Mammary epithelial cell (primary cell): Measurements from ENCODE around the gene USP54.

Experiments used
- CTCF ChIP-seq, 2 donors: IDR thresholded peaks in 1 of 2; conservative IDR thresholded peaks in 1 of 2; 2 replicates each; pipeline ENCODE4 v1.5.1; 2011 to 2012; ENCODE audit warnings: inconsistent platforms in 2 of 2, low read length in 2 of 2, mild to moderate bottlenecking in 2 of 2, control low read depth in 1 of 2, low read depth in 1 of 2; ENCODE audit not compliant: insufficient read depth in 1 of 2; ENCODE audit errors: extremely low read depth in 1 of 2
- EZH2 ChIP-seq: IDR thresholded peaks from 2 replicates; pipeline ENCODE4 v1.6.1; 2012; ENCODE audit warnings: low read length, inconsistent platforms, borderline replicate concordance

DNA sequence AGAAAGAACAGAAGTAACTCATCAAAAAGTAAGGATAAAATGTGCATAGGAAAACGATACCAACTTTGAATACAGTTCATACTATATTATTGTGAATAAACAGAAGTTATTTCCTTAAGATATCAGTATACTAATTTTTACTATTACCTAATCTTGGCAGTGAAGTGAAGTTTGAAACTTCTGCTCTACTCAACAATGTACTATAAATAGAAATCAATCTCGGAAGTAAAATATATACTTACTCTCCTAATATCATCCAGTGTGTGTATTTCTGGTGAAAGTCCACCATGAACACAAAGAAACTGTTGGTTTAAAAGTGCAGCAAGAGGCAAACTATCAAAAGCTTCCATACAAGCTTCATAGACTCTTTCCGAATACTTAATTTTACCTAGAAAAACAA, 119.9 kb downstream of the USP54 start:
- TF ChIP-seq CTCF (conservative IDR thresholded peaks at IDR 0.05 in 1 of 2, IDR thresholded peaks at IDR 0.05 in 1 of 2; ENCODE audit: extremely low read depth in 1 of 2, insufficient read depth in 1 of 2, low read depth in 1 of 2, low read length in 2 of 2) (no peak), EZH2 (no peak)
